Epithelial cell of esophagus (primary cell): Measurements from ENCODE around the gene ASMTL.
"Not testable (repeated sequence)": the region's sequence is repeated elsewhere in the genome, so short reads cannot be mapped to it uniquely, and the experiment has no call there.

Source experiments
- DNase-seq: peaks from one replicate; pipeline ENCODE4 v3.0.0; 2010; ENCODE audit warnings: low read depth
- H3K4me3 ChIP-seq: 2 replicates; pipeline ENCODE4 v1.5.1; 2011; ENCODE audit warnings: mild to moderate bottlenecking, low read length, control low read depth
- TF ChIP-seq, protein P1 (sequence below): IDR thresholded peaks from 2 replicates; pipeline ENCODE4 v1.5.1; 2011; ENCODE audit warnings: low read depth, mild to moderate bottlenecking, low read length, control low read depth, inconsistent platforms; ENCODE audit not compliant: insufficient read depth; ENCODE audit errors: missing control alignments

ASMTL gene

DNA sequence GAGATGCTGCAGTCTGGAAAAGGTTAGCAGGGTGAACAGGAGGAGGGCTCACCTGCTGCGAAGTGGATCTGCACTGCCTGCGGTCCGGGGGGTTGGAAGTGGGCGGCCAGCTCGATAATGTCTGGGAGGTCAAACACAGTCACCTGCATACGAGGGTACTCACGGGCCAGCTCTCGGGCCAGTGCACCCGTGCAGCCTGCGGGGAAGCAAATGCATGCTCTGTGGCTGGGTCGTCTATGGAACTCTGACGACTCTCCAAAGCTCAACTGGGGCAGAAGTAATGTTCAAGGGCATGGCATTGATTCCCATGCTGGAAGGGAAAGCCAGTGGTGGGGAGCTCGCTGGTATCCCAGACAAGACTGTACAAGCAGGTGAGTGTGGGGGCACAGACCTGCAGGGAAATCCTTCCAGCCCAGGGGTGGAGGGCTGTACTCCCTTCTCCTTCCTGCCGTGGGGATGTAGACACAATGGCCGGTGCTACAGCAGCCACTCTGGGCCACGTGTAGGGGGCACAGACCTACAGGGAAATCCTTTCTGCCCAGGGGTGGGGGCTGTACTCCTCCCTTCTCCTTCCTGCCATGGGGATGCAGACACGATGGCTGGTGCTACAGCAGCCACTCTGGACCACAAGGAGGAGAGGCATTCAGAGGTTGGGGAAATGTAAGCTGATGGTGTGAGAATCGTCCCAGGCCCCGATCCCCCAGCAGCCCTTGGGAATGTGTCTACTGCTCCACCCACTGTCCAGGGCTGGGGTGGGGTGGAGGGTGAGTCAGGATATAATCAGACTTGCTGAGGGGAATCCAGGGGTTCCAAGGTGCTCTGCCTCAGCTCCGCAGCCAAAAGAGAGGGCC is 34.6 kb downstream of the ASMTL start:
- no peak overlapping the region for H3K4me3 ChIP-seq
- no peak for DNase-seq
- TF ChIP-seq, protein P1, sequence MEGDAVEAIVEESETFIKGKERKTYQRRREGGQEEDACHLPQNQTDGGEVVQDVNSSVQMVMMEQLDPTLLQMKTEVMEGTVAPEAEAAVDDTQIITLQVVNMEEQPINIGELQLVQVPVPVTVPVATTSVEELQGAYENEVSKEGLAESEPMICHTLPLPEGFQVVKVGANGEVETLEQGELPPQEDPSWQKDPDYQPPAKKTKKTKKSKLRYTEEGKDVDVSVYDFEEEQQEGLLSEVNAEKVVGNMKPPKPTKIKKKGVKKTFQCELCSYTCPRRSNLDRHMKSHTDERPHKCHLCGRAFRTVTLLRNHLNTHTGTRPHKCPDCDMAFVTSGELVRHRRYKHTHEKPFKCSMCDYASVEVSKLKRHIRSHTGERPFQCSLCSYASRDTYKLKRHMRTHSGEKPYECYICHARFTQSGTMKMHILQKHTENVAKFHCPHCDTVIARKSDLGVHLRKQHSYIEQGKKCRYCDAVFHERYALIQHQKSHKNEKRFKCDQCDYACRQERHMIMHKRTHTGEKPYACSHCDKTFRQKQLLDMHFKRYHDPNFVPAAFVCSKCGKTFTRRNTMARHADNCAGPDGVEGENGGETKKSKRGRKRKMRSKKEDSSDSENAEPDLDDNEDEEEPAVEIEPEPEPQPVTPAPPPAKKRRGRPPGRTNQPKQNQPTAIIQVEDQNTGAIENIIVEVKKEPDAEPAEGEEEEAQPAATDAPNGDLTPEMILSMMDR = no peak

DNA sequence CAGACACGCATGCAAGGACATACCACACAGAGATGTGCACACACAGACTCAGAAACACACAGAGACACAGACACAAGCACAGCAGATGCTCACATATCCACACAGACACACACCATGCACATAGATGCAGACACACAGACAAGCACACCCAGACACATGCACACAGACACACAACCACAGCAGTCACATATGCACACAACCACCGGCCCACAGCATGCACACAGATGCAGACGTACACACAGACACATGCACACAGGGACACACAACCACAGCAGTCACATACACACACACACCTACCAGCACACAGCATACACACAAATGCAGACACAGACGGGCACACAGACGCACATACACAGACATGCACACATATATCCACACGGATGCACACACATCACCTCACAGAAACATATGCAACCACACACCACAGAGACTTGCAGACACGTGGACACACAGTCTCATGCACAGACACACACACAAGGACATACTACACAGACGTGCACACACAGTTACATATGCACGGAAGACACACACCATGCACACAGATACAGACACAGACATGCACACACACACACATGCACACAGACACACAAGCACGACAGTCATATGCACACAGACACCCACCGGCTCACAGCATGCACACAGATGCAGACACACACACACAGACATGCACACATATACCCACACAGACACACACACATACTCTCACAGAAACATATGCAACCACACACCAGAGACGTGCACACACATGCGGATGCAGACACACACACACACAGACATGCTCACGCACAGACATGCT is 35.5 kb downstream of the ASMTL start:
- TF ChIP-seq, protein P1 = no peak
- H3K4me3 ChIP-seq = no peak overlapping the region
- no peak for DNase-seq

- TF ChIP-seq, protein P1 = no peak
- no peak overlapping the region for H3K4me3 ChIP-seq
- no peak for DNase-seq
Measured at GRCh38 chrX:1416327-1416784, 36.4 kb downstream of the ASMTL start.

GRCh38 chrX:1412551-1413161 is 40.1 kb downstream of the ASMTL start:
- H3K4me3 ChIP-seq = no peak overlapping the region
- TF ChIP-seq, protein P1 = no peak
- DNase-seq = no peak

GRCh38 chrX:1411326-1411725 is 41.4 kb downstream of the ASMTL start:
- no peak overlapping the region for H3K4me3 ChIP-seq
- TF ChIP-seq, protein P1 = no peak
- DNase-seq = no peak

DNA sequence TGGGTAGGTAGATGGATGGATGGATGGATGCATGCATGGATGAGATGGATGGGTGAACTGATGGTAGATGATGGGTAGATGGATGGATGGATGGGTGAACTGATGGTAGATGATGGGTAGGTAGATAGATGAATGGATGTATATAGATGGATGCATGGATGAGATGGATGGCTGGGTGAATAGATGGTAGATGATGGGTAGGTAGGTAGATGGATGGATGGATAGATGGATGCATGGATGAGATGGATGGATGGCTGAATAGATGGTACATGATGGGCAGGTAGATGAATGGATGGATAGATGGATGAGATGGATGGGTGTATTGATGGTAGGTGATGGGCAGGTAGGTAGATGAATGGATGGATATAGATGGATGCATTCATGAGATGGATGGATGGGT is 45.7 kb downstream of the ASMTL start:
- TF ChIP-seq, protein P1 = no peak
- H3K4me3 ChIP-seq = no peak overlapping the region
- DNase-seq = no peak

GRCh38 chrX:1405769-1406168 is 46.9 kb downstream of the ASMTL start:
- DNase-seq = not testable (repeated sequence)

GRCh38 chrX:1403867-1404266 is 48.8 kb downstream of the ASMTL start:
- DNase-seq, H3K4me3 ChIP-seq: not testable (repeated sequence)

More at GRCh38 chrX:1405769-1406168, 46.9 kb downstream of the ASMTL start:
- H3K4me3 ChIP-seq = not testable (repeated sequence)
